ENCODE data around the gene TMEM81.

TMEM81 gene

DNA sequence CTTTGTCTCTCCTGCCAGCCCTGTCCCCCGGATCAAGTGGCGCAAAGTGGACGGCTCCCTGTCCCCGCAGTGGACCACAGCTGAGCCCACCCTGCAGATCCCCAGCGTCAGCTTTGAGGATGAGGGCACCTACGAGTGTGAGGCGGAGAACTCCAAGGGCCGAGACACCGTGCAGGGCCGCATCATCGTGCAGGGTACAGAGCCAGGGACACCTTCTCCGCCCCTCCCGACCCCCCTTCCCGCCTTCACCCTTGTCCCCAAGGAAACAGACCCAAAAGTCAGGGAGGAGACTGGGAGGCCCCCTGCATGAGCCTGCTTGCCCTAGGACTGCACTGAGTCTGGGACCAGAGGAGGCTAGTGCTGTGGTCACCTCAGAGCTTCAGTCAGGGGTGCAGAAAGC, 23.0 kb downstream of the TMEM81 start:
- DNase-seq, result no peak

DNA sequence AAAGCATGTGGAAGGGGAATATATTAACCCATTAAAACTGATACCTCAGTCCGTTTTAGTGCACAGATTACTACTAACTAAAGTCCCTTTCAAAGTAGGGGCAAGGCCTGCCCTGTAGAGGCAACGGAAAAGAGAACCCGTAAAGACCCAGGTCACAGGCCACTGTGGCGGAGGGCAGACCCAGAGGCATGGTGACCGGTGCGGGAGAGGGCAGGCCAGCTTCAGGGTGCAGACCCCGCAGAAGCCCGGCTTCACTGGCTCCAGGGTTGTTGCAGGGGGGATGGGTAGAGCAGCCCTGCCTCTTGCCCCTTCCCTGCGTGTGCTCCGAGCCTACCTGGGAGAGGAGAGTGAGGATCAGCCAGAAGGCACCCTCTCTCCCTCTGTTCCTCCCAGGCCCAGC, 23.5 kb downstream of the TMEM81 start:
- DNase-seq, result no peak

DNA sequence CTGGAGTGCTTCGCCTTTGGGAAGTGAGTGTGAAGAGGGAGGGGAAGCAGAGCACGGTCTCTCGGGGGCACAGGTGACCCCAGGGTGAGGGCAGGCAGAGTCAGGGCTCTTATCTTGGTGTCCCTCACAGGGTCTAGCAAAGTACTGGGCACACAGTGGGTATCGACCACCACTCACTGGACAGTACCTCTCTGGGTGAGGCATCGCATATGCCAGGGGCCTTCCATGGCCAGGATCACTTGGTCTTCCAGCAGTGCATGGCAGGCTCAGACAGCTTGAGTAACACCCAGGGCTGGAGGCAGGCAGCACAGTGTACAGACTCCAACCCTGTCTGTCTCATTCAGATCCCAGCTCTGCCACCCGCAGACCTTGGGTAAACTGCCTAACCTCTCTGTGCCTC, 24.6 kb downstream of the TMEM81 start:
- DNase-seq, result no peak

DNA sequence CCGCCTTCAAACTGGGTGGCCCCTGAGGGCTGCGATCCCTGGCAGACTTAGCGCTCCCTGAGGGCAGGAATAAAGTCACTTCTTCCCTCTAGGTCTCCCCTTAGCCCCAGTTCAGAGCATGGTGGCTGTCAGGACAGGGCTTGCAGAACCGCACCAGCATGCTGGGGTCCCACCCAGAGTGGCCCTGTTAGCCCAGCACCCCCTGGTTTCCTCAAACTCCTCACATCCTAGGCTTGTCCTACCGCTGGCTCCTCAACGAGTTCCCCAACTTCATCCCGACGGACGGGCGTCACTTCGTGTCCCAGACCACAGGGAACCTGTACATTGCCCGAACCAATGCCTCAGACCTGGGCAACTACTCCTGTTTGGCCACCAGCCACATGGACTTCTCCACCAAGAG, 25.4 kb downstream of the TMEM81 start:
- no peak for DNase-seq

DNA sequence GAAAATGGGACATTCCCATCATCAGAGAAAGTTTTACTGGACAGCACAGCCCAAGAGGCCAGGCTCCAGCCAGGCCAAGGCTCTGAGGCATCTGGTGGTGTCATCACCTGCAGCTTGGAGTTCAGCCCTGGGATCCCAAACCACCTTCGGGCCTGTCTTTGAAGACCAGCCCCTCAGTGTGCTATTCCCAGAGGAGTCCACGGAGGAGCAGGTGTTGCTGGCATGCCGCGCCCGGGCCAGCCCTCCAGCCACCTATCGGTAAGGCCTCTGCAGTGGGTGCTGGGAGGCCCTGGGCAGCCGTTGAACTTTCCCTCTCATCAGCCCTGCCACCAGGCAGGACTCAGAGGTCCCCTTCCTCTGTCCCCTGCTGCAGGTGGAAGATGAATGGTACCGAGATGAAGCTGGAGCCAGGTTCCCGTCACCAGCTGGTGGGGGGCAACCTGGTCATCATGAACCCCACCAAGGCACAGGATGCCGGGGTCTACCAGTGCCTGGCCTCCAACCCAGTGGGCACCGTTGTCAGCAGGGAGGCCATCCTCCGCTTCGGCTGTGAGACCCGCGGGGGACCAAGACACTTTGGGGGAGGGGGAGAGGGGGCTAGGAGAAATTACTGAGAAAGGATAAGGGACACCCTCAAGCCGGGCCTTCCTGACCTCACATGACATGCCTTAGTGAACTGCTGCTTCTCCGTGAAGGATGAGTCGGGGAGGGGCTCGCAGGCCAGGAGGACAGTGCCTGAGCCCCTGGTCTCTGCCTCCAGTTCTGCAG, 26.3 kb downstream of the TMEM81 start:
- no peak for DNase-seq

DNA sequence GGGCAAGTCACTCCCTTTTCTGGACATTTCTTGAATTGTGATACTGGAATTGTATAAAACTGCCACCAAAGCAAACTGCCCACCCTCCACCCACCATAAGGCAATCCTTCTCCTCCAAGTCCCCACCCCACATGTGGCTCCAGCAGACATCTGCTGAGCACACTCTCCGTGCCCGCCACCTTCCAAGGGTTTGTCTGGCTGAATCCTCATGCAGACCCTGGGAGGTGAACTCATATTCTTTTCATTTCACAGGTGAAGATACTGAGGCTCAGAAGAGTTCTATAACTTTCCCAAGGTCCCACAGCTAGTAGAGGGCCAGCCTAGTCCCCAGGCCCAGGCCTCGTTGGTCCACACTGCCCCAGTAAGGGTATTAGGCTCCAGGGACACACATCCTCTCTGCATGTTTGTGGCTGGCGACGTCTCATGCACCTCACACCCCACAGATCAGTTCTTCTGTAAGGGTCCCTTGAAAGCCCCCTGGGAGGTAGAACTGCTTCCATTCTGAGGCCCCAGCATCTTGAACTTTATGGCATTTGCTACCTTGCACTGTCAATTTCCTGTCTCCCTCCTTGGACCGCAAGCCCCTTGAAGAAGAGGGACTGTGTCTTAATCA, 27.2 kb downstream of the TMEM81 start:
- no peak for DNase-seq

DNA sequence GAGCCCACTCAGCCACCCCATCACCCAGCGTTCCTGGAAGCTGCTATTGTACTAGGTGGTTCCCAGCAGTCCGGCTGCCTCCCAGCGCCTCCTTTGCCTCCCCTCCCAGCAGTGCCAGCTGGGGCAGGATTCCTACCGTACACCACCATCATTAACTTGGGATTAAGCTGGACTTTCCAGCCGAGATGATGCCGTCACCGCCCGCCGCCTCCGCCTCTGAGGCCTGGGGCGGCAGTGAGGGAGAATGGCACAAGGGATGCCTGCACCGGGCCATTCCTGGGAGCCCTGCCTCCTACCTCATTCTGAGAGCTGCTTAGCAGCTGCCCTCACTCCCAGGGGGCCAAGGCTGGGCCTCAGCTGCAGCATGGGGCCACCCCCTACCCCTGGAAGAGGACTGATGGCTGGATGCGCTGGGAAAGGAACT, 28.1 kb downstream of the TMEM81 start:
- peak in 1 of 58 donors; percentile 19 for DNase-seq

DNA sequence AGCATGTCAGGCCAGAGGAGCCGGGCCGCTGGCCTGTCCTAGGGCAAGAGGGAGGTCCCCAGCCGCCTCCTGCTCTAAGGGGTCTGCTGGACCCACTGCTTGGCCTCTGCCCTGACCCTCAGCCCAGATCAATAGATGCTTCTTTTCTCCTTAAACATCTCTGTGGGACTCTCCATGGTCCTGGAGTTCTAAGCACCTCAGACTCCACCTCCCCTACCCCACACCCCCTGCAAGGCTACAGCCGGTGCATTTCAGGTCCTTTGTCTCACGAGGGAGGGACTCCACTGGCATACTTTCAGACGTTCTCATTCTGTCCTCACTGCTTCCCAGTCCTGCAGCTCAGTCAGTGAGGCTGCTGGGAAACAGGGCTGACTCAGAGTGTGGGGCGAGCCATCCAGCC, 30.2 kb downstream of the TMEM81 start:
- peak in 1 of 58 donors; percentile 14 for DNase-seq

DNA sequence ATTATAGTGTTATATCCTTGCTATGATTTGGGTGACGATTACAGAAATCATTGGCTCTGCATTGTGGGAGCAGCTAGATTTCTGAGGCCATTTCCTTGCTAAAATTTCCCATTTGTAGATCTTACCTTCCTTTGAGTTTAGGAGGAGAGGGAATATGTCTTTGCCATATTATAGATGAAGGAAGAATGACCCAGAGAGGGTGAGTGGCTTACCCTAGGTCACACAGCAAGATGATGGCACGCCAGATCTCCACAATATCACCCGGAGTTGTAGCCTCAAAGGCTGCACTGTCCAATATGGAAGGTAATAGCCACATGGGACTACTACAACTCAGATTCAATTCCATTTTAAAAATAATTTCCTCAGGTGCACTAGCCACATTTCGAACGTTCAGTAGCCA, 31.0 kb downstream of the TMEM81 start:
- DNase-seq, result no peak

DNA sequence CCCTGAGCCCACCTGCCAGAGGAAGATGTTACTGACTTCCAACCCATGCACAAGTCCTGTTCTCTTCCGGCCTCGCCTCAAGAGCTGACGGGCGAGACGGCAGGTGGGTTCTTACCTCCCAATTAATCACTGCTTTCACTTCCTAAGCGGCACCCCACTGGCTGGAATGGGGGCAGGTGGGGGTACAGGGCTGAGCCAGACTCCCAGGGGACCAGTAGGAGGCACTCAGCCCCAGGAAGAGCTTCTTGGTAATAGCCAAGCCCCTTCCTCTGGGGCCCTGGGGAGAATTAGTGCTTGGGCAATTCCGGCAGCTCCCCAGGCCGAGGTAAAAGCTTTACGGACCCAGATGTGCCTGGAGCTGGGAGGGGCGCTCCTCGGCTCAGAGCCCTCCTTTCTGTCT, 31.6 kb downstream of the TMEM81 start:
- DNase-seq, result no peak

DNA sequence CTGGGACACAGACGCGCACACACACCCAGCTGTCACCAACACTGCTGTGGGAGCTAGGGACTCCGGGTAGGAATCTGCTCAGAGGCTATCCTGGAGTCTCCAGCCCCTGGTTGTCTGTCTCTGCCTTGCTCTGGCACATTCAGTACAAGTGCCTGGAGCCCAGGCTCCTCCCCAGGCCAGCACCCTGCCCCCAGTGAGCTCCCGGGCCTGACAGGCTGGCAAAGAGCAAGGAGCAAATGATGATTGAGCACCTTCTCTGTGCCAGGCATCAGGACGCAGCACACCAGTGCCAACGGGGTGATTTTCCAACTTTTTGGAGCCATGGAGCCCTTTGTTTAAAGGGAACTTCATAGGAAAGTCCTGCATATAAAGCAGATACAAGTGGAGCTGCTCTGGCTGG, 34.8 kb downstream of the TMEM81 start:
- DNase-seq, result peak in 33 of 58 donors; percentile 16 to 79 (median 42)

DNA sequence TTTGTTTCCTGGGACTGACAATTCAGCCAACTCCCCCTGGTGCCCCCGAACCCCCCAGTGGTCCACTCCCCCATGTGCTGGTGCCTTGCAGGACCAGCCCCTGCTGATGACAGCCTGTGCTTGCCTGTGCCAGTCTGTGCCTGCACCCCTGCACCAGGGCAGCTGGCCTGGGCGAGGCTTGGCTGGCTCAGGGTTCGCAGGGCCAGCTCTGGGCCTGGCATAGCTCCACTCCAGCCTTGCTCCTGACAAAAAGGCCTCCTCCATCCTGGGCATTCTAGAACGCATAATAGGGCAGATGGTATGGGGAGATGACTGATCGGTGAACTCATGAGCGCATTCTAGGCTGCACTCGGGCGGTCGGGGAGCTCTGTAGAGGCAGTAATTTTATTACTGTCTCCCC, 35.9 kb downstream of the TMEM81 start:
- peak in 55 of 58 donors; percentile 8 to 96 (median 82) for DNase-seq

DNA sequence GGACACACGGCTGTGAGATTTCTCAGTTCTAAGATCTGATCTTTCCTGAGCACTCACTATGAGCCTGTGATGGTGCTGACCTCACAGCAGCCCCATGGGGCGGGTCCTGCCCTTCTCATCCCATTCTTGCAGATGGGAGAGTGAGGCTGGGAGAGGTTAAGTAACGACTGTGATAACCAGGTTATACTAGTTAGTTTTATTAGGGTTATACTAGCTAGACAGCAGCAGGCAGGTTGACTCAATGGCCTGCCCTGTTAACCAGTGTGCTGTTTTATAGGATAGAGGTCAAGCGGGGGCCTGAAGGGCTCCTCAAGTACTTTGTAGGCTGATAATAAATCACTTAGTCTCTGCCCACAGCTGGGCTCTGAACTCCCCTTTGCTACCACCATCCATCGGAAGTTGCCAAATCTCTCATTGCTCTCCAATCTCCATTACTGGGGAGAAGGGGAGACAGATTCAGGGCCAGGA, 36.5 kb downstream of the TMEM81 start:
- DNase-seq, result peak in 18 of 58 donors; percentile 17 to 80 (median 60)

DNA sequence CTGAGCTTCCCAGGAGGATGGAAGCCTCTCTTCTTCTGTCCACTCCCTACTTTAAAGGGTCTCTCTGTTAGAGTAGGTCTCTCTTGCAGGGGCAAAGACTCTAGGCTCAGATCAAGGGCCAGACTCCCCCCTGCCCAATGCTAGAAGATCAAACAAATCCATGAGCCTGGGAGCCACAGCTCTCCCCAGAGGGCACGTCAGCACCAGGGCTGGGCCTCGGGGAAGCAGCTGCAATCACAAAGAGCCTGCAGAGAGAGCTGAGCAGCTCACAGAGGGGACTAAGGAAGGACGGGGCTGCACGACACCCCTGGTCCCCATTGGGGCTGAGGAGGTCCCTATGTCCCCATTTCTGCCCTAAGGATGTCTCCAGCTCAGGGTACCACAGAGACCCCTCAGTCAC, 37.4 kb downstream of the TMEM81 start:
- peak in 45 of 58 donors; percentile 8 to 79 (median 54) for DNase-seq

DNA sequence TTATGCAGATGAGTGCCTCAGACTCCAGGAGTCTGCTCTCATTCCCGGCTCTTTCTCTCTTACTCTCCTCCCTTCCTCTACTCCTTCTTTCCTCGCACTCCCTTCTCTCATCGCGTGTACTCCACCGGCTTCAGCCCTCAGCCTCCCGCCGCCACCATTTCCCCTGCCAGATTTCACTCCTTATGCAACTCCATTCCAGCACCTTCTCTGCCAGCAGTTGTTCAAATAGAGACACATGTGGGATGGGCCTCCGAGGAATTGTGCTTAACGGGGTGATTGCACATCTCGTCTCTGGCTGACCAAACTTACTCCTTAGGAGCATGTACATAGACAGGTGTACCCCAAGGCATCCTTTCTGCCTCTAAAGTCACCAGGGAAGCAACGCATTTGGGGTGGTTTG, 39.1 kb downstream of the TMEM81 start:
- peak in 8 of 58 donors; percentile 15 to 35 (median 28) for DNase-seq

DNA sequence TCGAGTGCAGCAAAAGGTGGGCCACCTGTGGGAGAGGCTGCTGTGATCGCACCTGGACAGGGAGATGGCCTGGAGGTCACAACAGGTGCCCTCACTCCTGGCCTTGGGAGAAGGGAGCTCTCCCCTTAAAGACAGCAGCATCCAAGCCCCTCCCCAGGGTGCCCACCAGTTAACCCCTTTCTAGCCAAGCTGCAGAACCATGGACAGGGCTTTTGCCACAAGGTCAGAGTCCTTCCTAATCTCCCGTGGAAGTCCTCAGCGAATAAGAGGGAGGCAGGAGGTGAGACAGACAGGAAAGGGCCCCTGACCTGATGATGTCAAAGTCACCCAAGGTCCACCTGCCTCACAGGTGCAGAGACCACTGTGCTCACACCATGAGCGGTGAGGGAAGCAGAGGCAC, 39.5 kb downstream of the TMEM81 start:
- DNase-seq, result no peak

DNA sequence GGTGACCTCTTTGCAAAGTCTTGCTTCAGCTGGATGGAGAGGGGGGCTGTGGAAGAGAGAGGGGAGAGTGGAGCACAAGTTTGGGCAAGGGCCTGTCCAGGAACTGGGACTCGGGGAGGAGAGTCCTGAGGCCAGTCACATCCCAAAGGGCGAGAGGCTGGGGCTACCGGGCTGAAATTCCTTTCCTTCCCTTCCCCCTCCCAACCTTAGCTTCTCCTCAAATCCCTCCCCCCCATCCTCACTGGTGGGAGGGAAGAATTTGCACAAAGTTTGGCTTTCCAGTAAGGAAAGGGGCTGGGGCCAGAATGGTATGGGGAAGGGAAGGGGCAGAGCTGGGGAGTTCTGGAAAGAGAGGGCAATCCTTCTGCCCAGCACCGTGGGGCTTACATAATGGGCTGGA, 40.4 kb downstream of the TMEM81 start:
- DNase-seq, result no peak

DNA sequence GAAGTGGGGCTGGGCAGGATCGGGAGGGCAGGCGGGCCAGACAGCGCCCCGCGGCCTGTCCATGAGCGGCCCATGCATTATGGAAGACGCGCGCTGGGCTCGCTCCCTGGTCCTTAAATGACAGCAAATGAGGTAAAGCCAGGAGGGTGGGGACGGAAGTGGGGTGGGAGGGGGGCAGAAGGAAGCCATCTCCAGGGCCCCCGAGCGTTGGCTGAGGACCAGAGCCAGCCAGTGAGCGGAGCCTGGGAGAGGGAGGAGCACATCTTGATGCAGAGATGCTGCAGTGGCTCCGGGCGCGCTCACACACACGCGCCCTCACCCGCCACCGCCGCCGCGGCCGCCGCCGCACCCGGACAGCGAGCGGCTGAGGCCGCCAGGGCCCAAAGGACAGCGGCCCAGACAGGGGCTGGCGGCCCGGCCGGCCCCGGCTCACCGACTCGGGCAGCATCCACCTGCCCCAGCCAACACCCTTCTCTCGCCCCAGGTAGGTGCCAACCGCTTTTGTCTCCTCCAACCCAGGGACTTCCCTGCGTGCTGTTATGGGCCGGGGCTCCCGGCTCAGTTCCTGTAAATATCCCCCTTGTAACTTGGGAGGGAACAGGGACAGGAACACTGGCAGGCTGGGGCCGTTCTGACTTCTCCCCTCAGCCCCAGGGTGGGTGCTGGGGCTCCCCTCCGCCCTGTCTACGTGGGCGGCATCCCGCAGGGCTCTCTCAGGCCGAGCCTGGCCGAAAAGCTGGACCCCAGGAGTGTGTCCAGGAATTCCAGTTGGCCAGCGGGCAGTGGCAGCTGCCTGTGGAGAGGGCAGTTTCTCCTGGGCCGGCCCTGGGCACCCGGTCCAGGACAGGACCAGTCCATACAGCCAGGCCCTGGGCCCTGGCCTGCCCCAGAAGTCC, 41.1 kb downstream of the TMEM81 start, which contains the start of gene CNTN2:
CNTN2 (plus strand) TSS at position 302 of the 896 bp plus-strand sequence. CDS start 9,974 bp downstream, outside the sequence.
- DNase-seq, result peak in 55 of 58 donors; percentile 13 to 93 (median 81)

DNA sequence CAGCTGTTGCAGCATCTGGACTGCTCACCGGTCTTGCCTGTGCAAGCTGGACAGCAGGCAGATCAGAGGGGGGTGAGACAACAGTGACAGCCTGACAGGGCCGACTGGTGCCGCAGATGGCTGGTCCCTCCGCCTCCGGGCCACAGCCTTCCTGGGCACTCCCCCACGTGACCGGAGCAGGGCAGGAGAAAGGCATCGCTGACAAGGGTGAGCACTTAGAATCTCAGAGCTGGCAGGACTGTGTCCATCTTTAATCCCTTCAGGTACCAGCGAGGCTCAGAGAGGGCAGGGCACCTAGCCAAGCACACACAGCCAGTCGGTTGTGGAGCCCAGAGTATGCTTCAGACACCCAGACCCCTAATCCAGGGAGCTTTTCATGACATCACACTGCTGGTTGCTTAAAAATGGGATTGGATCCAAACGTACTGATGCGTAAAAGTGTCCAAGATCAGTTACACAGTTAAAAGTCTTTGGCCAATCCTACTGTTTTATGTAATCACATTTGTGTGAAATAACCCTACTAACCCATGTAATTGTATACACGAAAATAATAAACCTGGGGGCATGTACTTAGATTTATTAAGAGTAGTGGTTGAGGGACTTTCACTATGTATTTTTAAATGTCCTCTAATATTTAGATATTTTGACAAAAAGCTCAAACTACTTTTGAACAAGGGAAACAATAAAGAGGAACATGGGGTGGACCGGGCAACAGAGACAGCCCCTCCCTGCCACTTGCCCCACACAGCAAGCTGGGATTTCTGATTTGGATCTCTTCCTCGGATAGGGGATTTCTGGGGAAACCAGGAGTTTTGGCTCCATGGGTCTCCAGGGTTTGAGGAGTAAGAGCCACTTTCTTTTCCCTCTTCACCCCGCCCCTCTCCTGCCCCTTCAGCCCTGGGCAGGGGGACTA, 42.0 kb downstream of the TMEM81 start:
- DNase-seq, result peak in 35 of 58 donors; percentile 5 to 80 (median 52)

DNA sequence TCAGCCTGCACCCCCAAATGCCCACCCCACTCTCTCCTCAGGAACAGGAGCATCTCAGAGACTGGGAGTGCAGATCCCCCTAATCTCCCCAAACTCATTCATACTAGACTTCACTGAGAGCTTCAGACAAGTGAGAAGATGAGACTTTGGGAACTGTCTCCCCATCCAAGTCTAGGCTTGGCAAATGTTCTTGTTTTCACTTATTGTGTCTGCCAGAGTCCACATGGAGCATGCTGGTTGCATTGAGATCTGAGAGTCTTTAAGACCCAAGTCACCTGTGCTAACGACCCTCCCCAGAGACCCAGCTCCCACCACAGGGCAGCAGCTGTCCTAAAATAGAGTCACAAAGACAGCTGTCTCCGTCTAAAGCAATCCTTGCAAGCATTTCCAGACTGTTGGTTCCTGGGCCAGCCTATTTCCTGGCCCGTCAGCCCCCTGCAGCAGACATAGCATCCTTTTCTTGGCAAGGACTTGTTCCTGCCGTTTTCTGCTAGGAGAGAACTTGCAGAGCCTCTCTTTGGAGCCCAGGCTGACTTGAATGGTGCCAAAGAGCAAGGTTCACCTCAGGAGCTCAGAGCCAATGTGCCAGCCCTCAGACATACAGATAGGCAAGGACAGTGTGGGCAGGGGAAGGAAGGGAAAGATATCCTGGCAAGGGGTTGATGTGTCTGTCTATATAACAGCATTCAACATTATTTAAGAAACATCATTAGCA, 43.1 kb downstream of the TMEM81 start:
- DNase-seq, result peak in 1 of 58 donors; percentile 29
